NCI-H128 (cell line): ENCODE data around the gene ESYT2.

Source experiments
- DNase-seq: peaks from one replicate; lab custom pipeline; 2025; ENCODE audit not compliant: unreplicated experiment; lab: John Stamatoyannopoulos, UW

Gene ESYT2

DNA sequence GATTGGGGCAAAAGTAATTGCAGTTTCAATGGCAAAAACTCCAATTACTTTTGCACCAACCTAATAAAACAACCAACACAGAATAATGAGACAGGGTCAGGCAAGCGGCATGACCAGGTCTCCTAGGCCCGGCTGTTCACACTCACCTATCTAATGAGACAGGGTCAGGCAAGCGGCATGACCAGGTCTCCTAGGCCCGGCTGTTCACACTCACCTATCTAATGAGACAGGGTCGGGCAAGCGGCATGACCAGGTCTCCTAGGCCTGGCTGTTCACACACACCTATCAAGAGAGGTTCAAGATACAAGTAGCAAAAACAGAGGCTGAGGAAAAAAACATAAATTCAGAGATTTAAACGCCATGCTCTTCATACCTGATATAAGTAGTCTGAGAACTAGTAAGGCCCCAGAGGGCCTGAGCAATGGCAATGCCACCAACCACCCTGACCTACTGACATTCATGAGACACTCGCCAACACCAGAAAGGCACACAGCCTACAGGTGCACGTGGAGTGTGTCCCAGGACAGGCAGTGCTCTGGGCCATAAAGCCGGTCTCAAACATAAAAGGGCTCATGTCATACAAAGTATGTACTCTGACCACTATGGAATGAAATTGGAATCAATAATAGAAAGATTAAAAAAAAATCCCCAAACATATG is 84.1 kb downstream of the ESYT2 start:
- DNase-seq, result no peak

DNA sequence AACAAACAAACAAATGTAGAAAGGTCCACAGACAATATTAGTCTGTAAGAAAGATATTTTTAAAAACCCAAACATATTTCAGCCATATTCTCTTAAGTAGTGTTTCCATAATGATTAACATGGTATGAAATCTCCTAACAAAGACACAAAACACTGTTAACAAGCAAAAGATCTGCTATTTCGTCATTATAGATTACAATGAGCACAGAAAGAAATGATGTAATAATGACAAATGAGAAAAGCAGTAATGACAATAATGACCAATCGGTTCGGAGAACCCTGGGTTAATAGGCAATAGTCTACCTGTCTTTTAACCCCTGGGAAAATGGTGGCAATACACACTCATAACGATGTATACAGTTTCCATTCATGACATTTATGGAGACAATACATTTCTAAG is 85.2 kb downstream of the ESYT2 start:
- DNase-seq, result no peak

DNA sequence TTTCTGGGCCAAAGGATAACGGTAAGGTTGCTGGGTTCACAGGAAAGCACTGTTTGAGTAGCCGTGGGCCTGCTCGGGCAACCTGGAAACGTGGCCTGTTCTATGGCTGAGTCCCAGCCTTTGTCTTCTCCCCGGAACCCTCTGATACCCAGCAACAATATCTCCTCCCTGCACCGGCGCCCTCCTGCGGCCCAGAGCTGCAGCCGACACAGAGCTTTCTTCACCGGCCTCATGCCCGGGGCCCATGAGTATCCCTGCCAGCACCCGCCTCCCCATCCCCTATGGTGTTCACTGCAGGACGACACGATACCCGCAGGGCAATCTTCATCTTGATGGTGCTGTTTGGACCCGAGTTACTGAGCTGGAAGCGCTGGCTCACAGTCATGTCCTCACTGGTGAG is 86.1 kb downstream of the ESYT2 start:
- DNase-seq, result no peak

DNA sequence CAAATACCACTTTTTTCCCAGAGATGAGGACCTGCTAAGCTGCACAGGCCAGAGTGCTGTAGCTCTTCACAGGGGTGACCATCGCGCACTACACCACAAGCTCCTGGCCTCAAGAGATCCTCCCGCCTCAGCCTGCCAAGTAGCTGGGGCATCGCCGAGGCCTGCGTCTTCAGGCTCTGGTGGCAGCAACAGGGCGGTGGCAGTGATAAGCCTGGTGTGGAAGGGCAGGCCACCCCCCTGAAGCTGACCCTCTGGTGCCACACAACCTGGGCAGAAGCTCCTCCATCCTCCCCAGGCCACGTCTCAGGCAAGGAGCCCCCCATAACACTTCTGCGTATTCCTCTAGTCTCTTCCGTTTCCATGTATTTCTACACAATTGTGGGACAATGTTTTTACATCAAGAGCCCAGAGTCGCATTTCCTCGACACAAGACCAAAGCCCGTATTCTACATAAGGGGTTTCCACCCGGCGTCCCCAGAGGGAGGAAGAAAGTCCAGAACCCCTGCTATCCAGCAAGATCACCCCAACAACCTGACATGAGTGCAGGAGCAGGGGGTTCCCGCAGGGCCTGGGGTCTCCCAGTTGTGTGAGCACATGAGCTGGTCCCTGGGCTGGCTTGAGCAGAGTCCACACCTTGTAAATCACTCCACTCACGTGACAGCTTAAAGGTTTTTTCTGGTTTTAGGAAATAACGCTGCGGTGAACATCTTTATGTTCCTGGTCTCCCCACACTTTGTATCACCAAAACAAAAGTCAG is 87.1 kb downstream of the ESYT2 start:
- DNase-seq, result no peak

DNA sequence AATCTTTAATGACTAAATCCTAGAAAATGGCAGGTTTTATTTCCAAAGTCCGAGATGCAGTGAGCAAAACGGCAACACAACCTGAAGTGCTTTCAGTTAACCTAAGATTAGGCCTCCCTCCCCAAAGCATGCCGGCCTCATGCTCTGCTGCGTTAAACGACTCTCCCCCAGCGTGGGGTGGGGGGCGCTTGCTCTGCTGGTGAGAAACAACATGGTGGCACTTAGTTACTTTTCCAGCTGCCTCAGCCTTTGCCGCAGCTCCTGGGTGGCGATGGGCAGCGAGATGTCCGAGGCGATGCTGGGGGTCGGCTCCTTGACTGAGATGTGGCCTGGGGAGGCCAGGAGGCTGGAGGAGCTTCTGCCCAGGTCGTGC is 88.0 kb downstream of the ESYT2 start:
- DNase-seq, result no peak

DNA sequence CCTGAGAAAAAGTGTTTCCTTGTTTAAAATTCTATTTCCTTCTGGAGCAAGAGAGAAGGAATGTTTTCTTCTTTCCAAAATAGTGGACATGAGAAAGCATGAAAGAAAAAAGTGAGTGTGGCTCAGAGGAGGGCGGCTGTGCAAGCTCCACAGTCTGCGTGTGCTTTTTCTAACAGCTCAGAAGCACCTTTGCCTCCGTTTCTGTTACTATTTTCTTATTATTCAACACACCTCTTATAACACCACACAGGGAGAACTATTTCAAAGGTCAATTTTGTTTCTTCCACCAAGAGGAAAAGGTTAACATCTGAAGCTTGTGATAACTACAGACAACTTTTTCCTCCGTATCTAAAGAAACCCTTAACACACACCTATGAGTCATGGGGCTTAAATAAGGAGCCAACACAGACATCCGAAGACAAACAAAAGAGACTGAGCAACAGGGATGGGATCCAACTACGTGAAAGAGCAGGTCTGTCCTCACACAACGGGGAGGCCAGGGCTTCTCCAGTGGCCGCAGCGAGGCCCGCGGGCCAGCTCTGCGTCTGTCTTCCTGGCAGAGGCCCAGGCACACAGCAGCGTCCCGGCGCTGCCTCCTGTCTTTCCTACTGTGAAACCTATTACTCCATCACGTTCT is 88.5 kb downstream of the ESYT2 start:
- DNase-seq, result no peak

DNA sequence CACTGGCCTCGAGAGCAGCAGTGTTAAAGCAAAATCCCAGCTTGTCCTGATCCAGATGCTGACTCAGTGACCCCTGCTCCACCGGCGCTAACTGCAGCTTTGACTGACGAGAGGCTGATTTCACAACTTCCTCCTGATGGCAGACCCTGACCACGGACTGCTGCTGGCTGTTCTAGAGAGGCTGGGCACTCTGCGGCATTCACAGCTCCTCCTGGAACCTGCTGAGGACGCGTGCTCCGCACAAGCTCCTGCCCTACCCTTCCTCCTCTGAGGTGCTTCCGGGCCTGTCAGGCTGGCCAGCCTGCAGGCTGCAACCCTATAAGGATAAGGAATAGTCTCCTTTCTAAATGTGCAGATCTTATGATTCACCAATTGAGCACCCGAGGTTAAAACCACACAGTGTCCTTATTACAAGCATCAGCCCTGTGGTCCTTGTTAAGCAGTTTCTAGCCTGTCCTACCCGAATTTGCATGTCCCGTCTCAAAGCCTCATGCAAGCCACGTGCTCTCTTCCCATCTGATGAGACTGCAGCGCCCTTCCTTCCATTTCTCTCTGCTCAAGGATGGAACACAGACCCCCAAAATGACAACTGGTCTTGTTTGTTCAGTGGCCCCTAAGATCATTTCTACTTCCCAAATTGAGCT is 89.2 kb downstream of the ESYT2 start:
- no peak for DNase-seq

DNA sequence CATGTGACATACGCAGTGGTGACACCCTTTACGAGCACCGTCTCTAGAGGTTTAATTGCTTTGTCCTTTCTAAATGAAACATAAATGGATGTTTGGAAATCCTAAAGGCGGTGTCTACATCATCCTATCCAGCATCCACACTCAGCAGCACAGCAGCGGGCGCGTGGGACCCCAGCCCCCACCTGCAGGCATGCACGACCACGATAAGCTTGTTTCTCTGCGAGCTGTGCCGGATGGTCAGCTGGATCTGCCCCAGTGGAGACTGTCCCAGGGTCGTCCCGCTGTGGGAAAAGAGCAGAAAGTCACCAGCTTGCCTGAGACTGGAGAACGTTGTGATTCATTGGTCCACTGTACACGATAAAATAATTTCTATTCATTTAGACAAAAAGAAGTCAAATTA is 90.5 kb downstream of the ESYT2 start:
- no peak for DNase-seq

DNA sequence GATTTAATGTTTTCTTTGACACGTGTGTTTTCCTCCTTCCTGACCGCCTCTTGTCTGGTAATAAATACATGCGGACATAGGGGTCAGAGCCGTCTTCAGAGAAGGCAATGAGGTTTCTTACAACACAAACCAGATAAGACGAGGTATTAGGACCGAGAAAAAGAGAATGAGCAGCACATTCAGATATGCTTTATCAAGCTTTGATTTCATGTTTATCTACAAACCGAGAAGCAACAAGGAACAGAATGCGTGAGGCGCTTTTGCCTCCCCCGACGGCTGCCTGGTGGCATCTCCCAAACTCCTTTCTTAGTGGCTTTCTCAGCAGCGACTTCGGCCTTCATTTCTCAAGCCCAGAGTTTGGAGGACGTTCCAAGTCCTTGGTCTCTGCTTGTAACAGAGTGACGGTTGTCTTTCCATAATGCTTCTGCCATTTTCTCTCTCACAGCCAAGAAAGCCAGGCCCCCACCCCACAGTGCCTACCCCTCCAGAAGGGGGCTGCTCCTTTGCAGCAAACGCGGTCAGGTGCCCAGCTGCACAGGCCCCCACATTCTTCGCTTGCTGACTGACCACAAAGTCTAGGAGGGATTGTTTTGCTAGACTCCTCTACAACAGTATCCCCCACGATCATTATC is 92.1 kb downstream of the ESYT2 start:
- DNase-seq, result no peak

DNA sequence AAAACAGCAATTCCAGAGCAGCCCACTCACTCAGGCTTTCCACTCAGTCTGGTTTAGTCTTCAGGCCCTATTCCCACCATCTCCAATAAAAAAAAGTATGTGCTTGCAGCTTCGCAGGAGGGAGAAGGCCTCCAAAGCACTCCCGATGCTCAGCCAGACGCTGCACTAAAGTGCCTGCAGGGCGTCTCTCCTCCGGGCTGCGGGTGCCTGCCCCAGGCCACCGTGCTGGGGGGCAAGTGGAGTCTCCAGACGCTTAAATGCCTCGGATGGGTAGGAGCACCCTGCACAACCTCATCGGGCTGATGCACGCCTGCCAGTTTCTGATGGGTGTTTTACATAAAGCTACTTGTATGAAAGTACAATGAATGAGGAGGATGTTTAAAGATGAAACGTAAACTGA is 93.4 kb downstream of the ESYT2 start:
- DNase-seq, result no peak

DNA sequence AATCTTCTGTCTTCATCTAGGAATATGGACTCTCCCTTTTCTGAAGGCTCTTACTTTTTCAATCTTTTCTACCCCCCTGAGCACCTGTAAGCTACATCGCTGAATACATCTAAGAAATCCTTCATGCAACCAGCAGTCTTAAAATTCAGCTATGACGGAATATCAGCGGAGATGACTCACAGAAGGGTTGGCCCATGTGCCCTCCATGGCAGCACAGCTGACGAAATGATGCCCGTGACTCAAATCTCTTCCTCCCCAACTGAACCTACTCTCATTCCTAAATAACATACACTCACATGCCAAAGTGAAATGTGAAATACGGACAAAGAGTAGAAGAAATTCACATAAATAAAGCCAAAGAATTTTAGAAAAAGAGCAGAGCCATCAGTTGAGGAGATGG is 94.4 kb downstream of the ESYT2 start:
- no peak for DNase-seq

DNA sequence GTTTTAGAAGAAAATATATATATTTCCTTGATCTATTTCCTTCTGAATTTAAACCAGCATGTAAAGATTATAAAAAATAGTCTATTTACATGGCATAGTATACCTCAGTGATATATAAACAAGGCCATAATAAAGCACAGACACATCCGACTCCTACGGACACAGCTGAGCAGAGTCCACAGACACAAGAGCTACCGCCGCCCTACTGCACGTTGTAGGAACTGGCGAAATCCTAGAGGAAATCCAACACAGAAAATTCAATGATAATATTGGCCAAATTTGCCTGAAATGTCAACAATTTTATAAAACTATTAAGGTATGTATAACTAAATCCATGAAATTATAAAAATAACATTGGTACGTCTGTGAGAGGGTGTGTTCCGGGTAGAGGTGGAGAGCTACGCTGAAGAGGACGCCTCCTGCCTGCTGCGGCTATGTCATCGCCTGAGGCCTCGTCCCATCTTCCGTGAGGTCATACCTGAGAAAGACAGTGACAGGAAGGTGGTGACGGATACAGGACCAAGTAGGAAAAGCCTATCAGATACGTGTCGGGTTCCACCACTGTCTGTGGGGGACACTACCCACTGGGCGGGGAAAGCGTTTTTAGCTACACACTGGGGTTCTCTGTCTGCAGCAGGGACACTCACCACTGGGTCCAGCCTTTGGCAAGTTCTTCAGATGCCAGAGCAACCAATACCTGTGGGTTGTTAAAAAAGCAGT is 95.4 kb downstream of the ESYT2 start:
- DNase-seq, result no peak

DNA sequence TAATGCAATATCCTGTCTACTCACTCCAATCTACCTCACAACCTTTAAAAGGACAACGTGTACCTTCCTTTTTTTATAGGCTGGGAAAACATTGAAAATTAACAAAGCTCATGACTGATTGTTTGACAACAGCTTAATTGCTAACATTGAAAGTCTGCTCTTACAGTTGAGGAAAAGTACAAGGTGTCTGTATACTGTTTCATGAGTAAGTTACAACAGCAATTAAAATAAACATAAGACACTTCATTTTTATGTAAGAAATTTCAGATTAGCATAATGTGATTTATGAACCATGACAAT is 96.1 kb downstream of the ESYT2 start:
- no peak for DNase-seq

DNA sequence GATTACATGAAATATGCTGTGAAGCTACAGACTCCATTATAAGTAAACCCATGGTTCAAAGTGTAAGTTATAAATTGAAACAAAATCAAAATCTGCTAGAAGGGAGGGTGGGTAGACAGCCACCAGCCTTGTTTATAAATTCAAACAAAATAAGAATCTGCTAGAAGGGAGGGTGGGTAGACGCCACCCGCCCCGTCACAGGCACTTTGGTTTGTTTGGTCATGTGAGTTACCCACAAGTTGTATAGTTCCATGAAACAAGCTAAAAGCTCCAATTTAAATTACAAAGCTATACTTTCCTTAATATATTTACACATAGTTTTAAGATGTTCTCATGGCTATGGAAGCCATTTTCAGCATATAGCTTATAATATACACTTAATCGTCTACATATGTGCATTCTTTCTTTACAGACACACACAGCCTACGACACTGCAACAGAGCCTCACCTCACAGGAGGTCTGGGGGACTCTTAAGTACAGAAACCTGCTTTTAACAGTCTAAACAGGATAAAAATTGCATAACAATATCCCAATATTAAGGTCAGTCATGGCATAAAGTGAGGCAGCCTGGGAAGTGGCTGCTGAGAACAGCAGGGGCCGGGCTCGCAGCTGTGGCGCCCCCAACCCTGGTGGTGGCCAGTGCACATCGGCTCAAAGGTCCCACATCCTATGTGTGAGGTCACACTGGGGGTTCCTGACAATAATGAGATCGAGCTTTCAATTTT is 96.7 kb downstream of the ESYT2 start:
- DNase-seq, result no peak

DNA sequence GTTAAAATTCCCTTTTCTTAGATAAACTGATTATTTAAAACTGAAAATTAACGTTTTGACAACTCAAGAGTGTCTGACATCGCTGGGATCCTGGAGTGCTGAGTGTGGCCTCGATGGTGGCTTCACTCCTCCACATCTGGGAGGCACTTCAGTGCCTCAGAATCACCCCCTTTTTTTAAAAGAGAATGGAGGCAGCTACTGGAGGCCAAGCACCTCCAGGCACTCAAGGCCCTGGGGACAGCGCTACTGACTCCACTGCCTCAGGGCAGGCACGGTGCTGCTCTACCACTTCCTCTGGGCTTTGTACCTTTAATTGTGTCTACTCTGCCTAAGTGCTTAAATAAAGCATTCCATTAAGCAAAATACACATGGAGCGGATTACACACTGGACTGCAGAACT is 97.5 kb downstream of the ESYT2 start:
- no peak for DNase-seq

DNA sequence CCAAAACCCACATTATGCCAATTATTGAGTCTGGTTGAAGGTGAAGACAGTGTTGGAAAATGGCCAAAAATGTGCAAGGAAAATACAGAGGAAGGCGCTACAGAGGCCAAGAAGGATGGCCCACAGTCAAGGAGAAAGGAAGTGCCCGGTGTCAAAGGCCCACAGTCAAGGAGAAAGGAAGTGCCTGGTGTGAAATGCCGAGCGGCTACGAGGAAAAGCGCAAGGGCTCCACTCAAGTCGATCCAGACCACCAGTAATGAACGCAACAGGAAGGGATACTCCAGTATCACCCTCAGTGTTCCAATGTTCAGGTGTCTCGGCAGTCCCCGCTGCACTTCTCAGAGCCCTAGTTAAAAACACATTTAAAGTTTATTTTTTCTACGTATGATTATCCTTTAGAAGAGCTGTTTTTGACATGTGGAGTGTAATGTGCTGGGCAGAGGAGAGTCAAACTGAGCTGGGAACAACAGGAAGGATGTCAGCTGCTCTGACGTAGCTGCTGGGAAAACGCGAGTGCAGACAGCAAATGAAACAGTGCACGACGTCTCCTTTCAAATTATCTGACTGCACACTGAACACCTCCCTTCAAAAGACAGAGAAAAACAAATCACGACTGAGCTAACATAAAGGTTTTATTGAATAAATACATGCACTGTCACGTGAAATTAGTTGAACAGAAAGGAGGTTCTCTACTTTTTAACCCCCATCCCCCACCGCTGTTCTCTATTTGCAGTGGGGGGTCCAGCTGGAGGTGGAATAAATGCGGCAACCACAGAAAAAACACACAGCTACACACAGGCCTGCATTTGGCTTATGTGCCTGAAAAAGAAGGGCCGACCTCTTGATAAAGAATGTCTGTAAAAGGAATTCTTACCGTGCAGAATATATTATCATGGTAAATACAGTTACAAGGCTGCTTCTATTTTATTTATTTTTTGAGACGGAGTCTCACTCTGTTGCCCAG is 98.6 kb downstream of the ESYT2 start:
- DNase-seq, result no peak

DNA sequence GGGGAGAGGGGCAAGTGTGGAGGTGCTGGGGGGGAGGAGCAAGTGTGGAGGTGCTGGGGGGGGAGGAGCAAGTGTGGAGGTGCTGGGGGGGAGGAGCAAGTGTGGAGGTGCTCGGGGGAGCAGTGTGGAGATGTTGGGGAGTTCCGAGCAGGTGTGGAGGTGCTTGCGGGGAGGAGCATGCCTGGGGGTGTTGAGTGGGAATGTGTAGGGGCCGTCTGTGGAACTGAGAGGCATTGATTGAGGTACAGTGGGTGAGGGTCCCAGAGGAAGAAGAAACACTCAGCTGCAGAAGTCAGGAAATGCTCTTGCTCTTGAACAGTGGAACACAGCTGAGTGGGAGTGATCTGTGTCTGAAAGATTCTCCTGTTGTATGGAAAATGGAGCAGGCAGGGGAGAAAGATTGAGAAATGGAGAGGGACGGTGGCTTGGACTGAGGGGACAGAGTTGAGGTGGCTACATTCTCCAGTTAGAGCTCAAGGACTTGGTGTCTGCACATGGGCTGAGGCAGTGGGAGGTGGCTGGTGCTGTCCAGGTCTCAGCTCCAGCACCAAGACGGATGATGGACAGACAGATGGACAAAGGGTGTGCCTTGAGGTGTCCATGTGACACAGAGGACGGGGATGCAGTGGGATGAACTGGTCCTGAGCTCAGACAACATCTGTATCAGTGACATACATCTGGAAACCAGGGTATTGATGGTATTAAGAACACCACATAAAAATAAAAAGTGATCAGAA is 99.5 kb downstream of the ESYT2 start:
- no peak for DNase-seq

DNA sequence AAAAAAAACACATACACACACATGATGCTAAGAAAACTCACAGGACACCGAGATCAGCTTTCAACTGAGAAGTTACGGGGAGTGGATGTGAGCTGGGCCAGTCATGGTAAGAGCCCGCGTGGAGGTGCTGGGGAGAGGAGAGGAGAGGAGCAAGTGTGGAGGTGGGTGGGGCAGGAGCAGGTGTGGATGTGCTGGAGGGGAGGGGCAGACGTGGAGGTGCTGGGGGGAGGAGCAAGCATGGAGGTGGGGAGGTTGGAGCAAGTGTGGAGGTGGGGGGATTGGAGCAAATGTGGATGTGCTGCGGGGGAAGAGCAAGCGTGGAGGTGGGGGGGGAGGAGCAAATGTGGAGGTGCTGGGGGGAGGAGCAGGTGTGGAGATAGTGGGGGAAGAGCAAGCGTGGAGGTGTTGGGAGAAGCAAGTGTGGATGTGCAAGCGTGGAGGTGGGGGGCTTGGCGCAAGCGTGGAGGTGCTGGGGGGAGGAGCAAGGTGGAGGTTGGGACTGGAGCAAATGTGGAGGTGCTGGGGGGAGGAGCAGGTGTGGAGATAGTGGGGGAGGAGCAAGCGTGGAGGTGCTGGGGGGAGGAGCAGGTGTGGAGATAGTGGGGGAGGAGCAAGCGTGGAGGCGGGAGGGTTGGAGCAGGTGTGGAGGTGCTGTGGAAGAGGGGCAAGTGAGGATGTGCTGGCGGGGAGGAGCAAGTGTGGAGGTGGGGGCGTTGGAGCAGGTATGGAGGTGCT is 100.2 kb downstream of the ESYT2 start:
- no peak for DNase-seq
